Stimulated activated CD8-positive, alpha-beta memory T cell treated with anti-CD3 and anti-CD28 coated beads, Interleukin-7, amount 100 ng/mL, for 1 hour (primary cell): ENCODE measurements around the gene BBX.

Source experiments
- DNase-seq, 2 donors: peaks; one replicate each; pipeline ENCODE4 v3.0.0-alpha.2; 2020; ENCODE audit warnings: low read depth in 2 of 2

The BBX gene

GRCh38 chr3:107745354-107745753 is 222.6 kb downstream of the BBX start:
- no peak for DNase-seq

- DNase-seq = no peak
Observed at GRCh38 chr3:107752202-107752990, 229.6 kb downstream of the BBX start.

GRCh38 chr3:107753494-107753893 is 230.7 kb downstream of the BBX start:
- DNase-seq = no peak

DNA sequence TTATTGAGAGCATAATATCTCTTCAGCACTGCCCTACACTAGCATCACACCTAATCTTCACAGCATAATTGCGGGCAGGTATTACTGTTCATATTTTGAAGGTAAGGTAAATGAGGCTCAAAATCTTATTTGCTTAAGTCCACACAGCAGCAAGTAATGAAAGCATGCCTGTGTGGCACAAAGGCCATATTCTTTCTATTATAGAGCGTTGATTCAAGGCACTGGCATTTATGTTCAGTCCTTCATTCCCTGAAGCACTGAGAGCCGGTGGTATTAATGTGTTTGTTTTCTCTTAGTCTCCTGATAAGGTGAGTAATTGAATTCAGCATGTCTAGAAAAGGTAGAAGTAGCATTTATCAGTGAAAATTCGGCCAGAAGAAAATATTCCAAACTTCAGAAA is 231.2 kb downstream of the BBX start:
- DNase-seq = no peak

DNA sequence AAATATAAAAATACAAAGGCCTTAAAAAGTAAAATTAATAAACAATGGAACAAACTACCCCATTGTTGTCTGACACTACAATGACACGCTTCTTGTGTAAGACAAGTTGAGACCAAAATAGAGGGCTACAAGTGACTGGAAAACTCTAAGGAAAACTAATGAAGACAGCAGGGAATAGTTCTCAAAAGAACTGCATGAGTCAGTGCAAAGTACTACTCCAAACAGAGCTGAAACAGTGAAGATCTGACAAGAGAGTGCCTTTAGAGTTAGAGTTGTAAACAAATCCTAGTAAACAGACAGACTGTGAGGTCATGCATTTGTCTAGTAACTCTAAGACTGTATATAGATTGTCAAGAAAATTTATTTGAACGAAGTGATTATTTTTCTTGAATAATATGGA is 233.9 kb downstream of the BBX start:
- no peak for DNase-seq

DNA sequence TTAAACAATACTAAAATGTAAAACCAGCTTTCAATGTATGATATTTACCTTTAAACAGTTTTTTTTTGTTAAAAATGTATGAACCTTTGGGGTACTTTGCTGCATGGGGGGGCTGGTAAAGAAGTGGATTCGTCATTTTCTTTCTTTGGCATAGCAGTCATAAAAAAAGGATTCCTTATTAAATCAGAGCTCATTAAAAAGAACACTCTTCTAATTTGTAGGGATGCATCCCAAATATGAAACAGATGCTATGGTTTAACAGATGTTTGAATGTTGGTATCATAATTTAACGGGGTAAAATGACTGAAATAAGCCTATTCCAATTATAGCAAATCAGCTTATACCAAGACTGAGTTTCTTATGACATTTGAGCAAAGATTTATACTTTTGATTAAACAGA is 234.4 kb downstream of the BBX start:
- DNase-seq = no peak

DNA sequence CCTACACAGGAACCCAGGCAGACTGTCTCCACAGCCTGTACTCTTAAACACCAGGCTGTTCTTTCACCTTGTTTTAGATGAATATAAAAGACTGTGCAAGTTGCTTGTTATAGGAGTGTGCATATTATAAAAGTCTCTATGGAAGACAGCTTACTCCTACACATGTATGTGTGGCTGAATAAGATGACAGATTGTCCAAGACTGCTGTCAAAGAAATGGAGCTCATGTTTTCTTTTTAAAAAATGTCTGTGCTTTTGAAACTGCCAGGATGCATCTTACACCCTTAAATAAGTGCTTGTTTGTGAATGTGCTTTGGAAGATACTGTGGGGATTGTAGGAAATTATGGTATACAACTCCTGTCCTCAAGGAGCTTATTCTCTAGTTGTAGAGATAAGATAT is 237.4 kb downstream of the BBX start:
- no peak for DNase-seq

DNA sequence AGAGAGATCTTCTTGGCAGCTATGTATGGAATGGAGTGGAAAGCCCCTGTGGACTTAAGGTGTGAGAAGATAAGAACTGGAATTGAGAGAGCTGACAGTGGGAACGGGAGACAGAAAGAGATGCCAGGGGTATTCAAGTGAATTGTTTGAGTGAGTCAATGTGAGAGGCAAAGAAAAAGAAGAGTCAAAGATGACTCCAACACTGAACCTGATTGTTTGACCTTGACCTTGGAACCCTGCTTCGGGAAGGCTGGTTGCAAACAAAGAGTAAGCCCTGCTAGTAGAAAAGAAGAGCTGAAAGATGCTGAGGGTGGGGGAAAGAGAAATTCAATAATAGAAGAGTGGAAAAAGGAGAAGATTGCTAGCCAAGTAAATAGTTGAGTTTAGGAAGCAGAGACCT is 238.6 kb downstream of the BBX start:
- no peak for DNase-seq

DNA sequence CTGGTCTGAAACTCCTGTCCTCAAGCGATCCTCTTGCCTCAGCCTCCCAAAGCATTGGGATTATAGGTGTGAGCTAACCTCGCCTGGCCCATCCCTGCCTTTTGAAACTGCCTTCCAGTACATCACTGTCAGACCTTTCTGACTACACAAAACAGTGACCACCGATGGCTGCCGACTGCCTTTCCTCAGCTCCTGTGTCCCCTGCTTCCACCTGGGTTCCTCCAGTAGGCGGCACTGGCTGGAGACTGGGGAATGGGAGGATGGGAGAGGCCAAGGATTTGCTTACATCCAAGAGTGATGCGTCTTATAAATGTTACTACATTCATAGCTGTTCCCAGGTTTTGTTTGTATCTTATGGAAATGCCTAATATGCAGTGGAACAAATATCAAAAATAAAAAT is 242.8 kb downstream of the BBX start:
- no peak for DNase-seq

- DNase-seq = no peak
Observed at GRCh38 chr3:107767897-107768605, 245.3 kb downstream of the BBX start.

DNA sequence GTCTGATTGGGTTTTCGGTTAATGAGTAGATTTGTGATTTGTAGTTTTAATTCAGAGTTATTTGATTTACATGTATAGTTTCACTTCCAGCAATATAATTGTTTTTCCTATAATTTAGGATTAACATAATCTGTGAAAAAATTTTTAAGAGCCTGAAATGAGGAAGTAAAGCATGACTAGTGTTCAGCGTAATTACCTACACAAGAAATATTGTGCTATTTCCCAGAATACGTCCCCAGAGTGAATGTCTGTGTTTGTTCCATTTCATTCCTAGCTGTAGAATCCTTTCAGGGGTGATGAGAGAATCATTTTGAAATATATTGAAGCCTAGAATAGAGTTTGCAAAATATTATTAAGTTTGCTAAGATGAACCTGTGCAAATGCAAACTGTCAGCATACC is 247.1 kb downstream of the BBX start:
- DNase-seq = no peak

- DNase-seq = no peak
Observed at GRCh38 chr3:107772016-107772415, 249.3 kb downstream of the BBX start.

DNA sequence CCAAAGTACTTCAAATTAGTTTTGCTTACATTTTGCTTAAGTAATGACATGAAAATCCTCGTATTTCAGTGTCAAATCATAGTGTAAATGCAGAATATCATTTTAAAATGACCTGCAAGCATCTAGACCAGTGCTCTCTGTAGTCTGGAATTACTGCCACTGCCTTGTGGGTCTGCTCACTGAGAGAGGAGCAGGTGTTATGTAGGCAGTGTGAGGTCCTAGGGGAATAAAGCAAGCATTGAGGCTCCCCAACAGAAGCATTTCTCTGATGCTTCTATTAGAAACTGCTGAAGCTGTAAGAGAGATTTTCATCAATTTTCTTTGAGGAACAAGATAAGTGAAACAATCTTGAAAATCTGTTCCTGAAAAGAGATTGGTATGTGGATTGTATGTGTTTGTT is 253.2 kb downstream of the BBX start:
- DNase-seq = no peak

DNA sequence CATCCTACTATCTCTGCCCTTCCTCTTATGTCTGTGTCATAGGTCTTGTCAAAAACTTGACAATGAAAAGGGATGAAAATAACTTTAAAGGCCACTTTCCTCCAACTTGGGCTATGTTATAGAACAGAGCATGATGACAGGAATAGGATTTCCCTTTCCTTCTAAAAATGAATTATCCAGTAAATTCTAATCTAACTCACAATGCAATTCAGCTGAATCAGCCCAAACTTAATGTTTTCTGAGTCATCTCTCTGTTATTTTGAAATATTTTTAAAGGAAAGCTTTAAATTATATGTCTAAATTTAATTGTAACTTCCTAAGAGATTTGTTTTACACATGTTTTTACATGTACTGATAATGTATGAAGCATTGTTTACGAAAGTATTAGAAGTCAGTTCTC is 258.5 kb downstream of the BBX start:
- no peak for DNase-seq

DNA sequence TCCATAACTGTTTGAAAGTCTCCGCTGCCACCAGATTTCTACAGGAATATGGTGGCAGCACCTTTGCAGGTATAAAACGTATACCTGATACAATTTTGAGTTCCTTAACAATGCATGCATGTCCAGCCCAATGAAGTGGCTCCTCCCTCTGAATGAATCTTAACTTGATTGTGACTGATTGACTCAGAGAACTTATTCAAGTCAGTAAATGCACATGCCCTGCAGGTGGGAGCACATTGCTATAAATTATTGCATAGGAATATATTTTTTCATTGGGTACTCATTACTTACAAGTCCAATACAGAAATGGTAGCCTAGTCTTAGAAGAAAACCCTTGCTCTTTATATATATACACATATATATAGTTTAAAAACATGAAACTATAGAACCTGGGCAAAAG is 259.3 kb downstream of the BBX start:
- DNase-seq = no peak

- DNase-seq = no peak
Observed at GRCh38 chr3:107790612-107791011, 267.9 kb downstream of the BBX start.

DNA sequence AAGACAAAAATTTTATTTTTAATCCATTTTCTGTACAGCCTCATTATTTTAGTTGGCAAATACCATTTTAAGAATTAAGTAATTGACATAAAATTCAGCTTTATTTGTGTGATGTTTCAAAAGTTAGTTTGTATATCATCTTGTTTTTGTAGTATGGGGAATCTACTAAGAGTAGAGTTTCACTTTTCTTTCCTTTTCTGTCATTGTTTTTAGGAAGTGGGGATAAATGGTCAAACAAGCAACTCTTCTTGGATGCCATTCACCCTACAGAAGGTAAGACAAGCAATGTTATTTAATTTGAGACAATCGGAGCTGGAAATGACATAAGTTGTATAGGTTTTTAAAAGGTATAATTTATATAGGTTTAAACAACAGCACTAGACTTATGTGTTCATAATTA is 268.3 kb downstream of the BBX start:
- no peak for DNase-seq

DNA sequence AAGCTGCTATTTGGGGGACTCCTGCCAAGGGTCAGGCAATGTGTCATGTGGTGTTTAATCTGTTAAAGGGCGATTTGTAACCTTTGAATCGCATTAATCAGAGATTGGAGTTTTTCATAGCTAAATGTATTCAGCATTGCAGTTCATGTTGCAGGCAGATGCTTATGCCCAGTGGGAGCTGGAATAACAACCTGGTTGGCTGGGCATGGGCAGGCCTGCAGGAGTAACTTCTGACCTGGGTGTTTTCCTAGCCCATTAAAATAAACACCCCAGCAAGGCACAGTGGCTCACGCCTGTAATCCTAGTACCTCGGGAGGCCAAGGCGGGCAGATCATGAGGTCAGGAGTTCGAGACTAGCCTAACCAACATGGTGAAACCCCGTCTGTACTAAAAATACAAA is 268.7 kb downstream of the BBX start:
- no peak for DNase-seq

DNA sequence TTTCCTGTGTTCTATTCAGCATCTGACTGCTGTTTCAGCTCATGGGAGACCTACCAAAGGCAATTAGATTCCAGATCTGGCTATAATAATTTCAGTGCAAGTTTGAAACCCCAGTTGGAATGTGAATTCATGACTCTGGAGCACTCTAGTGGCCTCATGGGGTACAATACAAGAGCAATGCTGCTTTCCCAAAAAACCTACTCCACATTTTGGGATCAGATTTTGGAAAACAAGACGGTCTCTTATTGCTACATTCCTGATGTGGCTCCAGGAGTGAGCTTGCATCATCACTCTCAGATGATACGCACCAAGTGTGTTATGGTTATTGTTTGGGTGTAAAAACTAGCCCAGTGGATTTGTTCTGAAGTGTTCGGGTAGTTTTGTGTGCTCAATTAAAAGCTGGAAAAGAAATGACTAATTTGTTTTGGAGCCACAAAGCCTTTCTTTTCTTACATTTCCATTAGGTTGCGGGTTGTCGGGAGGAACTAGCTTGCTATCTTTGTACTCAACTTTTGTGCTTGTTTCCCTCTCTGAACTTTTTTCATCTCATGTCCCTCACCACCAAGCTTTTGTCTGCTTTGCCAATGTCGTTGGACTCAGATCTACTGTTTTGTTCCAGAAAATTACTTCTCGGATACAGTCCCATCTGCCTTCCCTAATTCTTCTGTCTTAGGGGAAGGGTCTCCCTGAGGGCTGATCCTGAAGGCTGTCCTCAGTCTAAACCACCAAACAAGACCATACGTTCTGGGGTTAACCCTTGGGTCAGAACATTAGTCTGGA is 272.1 kb downstream of the BBX start:
- no peak for DNase-seq

GRCh38 chr3:107795514-107796094 is 272.8 kb downstream of the BBX start:
- no peak for DNase-seq

DNA sequence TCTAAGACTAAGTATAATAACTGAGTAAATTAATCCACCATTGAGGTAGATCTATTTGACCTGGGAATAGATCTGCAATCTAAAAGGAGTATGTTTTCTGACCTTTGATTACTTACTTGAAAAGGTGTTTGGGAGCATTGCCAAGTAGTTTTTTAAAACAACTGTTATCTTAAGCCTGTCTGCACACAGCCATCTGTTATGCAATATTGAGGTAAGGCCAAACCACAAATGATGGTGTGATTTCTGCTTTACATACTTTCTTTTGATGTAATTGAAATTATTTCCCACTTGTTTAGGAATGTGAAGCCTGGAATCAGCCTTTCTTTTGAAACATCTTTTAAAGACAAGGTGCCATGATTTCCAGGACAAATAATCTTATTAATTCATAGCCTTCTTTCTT is 274.0 kb downstream of the BBX start:
- DNase-seq = no peak

GRCh38 chr3:107797586-107797985 is 274.8 kb downstream of the BBX start:
- no peak for DNase-seq
